Bronchial epithelial cell (primary cell): ENCODE measurements around the gene JTB. TPM values are rescaled to one million over a fixed set of nuclear protein-coding genes. Genes with fewer than 3 reads are reported as not detected.

Experiments
- DNase-seq: peaks from one replicate; pipeline ENCODE4 v3.0.0-alpha.2; 2010; ENCODE audit warnings: low read depth
- FAIRE-seq: peaks from 2 replicates; lab custom pipeline; 2011; peaks lifted over from hg19 to GRCh38; lab: Jason Lieb, UNC
- H3K27me3 ChIP-seq: 2 replicates; pipeline ENCODE4 v1.5.1; 2011; ENCODE audit warnings: low read length; ENCODE audit not compliant: control insufficient read depth, insufficient read depth
- H3K36me3 ChIP-seq: 2 replicates; pipeline ENCODE4 v1.5.1; 2011; ENCODE audit warnings: low read length; ENCODE audit not compliant: control insufficient read depth, insufficient read depth
- H3K4me3 ChIP-seq: 2 replicates; pipeline ENCODE4 v1.5.1; 2011; ENCODE audit warnings: mild to moderate bottlenecking, low read depth, low read length, control low read depth
- CTCF ChIP-seq: IDR thresholded peaks from 2 replicates; pipeline ENCODE4 v1.5.1; 2011; ENCODE audit warnings: mild to moderate bottlenecking, moderate library complexity, low read length, control low read depth, inconsistent platforms; ENCODE audit not compliant: insufficient read depth, severe bottlenecking
- total RNA-seq: library from RNA; depleted of rRNA; stranded (reverse); fragments of >200 nt; gene quantifications from 2 replicates; pipeline ENCODE4 v1.2.1, GENCODE V29; 2014

JTB gene
- total RNA-seq, 1 donor from 2014 or later, result 183 TPM

- peak within 1 kb of the TSS; percentile 57 for H3K4me3 ChIP-seq
- peak; percentile 42 for TF ChIP-seq CTCF
- peak; percentile 97 for DNase-seq
- no peaks in the 10 kb centered on the region for H3K36me3 ChIP-seq
- FAIRE-seq, result no peak
- H3K27me3 ChIP-seq, result no peaks in the 10 kb centered on the region
These were observed 10.1 kb downstream of the JTB start, which contains the start of gene CREB3L4 for GRCh38 chr1:153967107-153967999. TSS of gene CREB3L4 (plus strand) at chr1:153967902. CDS start at chr1:153968526, 624 bp downstream.

- TF ChIP-seq CTCF, result no peak
- FAIRE-seq, result no peak
- peak; percentile 74 for DNase-seq
- peak overlapping the region; percentile 80 for H3K4me3 ChIP-seq
- peaks cover 9% of the 10 kb centered on the region for H3K36me3 ChIP-seq
- H3K27me3 ChIP-seq, result no peaks in the 10 kb centered on the region
These were observed 13.6 kb downstream of the JTB start for GRCh38 chr1:153963850-153964331.

- Histone ChIP-seq H3K27me3 (no peaks in the 10 kb centered on the region), H3K4me3 (peak within 1 kb of the TSS; percentile 80), H3K36me3 (peaks cover 9% of the 10 kb centered on the region)
- TF ChIP-seq CTCF, result no peak
- FAIRE-seq, result no peak
- peak; percentile 92 for DNase-seq
These were observed 14.2 kb downstream of the JTB start, which contains the start of gene SLC39A1 for GRCh38 chr1:153963030-153963849. TSS of gene SLC39A1 (minus strand) at chr1:153963537. CDS start at chr1:153962715, 822 bp downstream.

GRCh38 chr1:153962088-153963029, 15.1 kb downstream of the JTB start:
- no peak for FAIRE-seq

More at GRCh38 chr1:153962088-153963029, 15.1 kb downstream of the JTB start:
- H3K27me3 ChIP-seq, result no peaks in the 10 kb centered on the region
- H3K36me3 ChIP-seq, result peaks cover 9% of the 10 kb centered on the region
- no peak for TF ChIP-seq CTCF
- DNase-seq, result peak; percentile 65
- peak overlapping the region; percentile 80 for H3K4me3 ChIP-seq
